Globus pallidus (tissue), 1 donor: ENCODE results near the gene BMPR1A.

Experiments
- DNase-seq: peaks from one replicate; pipeline ENCODE4 v3.0.0-alpha.2; 2015; ENCODE audit warnings: low spot score

The BMPR1A gene

DNA sequence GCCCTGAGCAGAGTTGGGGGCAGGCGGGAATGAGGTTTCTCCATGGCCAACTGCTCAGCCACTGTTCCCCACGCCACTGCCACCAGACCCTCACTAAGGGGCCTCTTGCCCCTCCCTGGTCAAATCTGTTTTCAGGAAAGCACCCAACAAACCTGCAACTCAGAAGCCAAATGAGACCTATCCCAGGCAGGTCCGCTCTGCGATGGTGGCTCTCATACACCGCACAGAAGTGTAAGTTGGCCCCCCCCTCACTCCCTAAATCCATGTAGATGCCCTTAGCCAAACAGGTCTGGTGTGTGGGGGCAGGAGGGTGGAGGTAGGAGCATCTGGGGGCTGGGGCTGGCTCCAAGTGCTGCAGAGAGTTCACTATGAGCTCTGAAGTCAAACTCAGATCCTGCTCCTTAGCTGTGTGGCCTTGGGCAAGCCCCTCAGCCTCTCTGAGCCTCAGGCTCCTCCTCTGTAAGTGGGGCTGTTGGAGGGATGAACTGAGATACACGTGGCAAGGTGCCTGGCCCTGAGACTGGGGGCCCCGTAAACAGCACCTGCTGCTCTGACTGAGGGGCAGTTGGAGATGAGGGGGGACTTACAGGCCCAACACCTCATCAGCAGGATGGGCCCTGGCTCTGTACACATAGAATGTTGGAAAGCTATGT is 199.9 kb downstream of the BMPR1A start:
- no peak for DNase-seq

DNA sequence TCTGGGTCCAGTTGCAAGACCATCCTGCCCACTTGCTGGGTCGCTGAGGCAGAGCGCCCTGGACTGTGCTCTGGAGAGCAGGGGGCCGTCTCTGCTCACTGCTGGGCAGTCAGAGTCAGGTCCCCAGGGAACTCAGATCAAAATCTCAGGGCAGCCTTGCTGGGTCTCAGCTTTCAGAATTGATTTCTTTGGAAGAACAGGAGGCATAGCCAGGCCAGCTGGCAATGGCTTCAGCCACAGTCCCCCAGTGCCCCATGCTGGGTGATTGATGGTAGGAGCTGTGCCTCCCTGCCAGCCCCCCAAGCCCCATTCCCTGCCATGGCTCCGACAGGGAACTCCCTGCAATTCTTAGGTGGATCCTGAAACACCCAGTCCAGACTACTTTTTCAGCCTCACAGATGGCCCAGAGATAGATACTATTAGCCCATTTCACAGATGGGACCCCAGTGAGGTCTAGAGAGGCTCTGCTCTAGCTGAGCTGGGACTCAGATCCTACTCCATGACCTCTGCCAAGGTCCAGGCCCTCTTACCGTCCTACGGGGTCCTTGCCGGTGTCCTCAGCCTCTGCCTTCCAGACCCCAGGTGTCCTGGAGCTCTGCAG is 200.5 kb downstream of the BMPR1A start:
- no peak for DNase-seq

DNA sequence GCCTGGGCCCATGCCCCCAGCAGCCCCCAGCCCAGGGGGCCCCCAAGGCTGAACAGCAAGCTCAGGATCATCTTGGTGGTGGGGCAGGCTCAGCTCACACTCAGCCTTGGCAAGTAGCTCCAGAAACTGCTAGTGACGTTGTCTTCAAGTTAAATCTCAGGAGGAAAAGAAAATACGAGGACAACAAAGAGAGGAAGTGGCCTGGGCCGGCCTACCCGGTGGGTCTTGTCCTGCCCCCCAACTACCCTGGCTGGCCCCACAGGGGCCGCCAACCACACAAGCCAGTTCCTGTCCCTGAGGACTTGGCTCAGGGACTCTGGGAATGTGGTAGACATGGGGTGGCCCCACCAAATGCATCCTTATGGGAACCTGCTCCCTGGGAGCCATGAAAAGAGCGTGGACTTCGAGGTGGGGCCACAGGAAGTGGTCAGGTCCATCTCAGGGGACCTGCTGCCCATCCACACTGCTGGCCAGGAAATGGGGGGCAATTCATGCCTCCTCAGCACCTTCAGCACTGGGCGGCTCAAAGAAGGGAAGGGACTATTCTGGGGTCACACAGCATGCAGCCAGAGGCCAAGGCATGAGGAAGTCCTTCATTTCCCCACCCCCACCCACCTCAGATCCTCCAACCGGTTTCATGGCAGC is 201.2 kb downstream of the BMPR1A start, which contains the start of gene MMRN2:
MMRN2 (minus strand) TSS at position 145 of the 645 bp plus-strand sequence; CDS start at position 71, 74 bp downstream.
- no peak for DNase-seq

DNA sequence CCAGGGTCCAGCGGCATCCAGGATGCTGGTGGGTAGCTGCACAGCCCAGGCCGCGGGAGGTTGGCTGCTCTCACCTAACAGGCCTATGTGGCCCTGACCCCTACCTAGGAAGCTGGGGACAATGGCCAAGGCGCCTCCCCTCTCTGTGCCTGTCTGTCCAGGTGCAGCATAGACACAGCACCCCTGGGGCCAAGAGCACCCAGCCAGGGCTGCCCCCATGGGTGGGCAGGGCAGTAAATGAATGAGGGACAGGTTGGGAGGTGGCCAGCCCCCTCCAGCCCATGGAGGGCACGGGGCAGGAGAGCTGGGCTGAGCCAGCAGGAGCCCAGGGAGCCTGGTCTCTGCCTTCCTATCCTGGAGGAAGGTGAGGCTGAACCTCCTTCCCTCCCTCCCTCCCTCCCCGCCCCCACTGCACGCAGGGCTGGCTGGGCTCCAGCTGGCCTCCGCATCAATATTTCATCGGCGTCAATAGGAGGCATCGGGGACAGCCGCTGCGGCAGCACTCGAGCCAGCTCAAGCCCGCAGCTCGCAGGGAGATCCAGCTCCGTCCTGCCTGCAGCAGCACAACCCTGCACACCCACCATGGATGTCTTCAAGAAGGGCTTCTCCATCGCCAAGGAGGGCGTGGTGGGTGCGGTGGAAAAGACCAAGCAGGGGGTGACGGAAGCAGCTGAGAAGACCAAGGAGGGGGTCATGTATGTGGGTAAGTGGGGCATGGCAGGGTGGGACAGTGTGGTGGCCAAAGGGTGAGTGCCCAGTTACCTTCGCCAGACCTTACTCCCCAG is 201.9 kb downstream of the BMPR1A start, which contains the start of gene SNCG:
SNCG (plus strand) TSS at position 484 of the 785 bp plus-strand sequence; CDS start at position 583, 99 bp downstream.
- DNase-seq, result no peak

DNA sequence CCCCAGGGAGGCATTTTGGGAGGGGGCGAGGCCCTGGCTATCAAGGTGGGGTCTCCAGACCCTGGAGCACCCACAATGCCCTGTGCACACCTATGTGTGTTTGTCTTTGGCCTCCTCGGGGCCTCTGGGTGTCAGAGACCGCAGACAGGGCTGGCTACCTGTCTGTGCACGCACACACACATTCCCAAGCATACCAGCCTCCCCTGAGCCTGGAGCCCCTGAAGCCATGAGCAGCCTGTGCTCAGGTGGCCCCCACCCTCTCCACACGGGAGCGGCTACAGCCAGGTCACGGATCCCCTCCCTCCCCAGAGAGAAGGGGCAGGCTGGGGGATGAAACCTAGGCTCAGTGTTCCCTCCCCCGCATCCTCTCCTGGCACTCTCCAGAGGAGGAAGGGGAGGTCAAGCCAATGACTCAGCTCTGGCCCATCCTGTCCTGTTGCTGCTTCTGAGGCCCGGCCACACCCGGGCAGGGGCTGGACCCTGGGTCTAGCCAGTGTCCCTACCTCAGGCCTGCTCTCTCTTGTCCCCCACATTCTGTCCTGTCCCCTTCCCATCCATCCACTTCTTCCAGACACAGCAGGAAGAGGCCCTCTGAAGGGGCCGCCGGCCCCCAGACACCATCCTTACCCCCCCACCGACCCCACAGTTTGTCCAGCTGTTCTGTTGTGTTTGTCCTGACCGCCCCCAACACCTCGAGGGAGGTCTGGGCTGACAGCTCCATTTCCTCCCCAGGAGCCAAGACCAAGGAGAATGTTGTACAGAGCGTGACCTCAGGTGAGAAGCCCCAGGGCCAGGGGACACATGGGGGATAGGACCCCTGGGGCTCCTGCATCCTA is 202.7 kb downstream of the BMPR1A start:
- DNase-seq, result no peak

DNA sequence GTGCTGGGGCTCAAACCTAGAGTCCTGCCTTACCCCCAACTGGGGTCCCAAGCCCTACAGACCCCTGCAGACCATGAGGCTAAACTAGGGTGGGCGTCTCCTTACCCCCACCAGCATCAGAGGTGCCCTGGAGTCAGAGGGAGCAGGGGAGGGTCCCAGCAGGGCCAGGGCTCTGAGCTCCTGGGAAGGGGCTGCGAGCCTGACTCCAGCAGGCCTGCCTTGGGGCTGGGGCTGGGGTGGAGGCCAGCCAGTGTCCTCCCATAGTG is 203.3 kb downstream of the BMPR1A start:
- no peak for DNase-seq

DNA sequence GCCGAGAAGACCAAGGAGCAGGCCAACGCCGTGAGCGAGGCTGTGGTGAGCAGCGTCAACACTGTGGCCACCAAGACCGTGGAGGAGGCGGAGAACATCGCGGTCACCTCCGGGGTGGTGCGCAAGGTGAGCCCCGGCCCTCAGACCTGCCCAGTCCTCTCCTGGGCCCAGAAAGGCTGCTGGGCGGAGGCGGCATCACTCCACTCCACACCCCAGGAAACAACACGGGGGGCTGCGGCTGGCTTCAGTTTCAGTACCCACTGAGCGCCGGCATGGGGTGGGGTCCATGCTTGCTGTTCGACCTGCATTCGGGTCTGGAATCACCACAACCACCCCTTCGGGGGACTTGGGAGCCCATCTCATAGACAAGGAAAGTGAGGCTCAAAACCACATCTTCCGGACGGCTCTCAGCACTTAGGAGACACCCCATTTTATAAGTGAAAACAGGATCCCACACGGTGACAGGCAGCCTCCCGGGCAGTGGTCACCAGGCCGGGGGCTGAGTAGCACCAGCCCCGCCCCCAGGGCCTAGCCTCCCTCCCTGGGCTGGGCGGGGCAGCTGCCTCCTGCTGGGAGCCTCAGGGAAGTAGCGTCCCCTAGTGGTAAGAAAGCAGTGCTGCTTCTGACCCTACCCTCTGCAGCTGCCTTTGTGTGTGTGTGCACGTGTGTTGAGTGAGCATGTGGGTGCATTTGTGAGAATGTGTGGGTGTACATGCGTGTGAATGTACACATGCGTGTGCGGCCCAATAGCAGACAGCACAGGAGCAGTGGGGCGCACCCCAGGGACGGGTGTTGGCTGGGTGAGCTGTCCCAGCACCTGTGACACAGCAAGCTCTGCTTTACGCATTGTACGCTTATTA is 203.8 kb downstream of the BMPR1A start:
- no peak for DNase-seq

DNA sequence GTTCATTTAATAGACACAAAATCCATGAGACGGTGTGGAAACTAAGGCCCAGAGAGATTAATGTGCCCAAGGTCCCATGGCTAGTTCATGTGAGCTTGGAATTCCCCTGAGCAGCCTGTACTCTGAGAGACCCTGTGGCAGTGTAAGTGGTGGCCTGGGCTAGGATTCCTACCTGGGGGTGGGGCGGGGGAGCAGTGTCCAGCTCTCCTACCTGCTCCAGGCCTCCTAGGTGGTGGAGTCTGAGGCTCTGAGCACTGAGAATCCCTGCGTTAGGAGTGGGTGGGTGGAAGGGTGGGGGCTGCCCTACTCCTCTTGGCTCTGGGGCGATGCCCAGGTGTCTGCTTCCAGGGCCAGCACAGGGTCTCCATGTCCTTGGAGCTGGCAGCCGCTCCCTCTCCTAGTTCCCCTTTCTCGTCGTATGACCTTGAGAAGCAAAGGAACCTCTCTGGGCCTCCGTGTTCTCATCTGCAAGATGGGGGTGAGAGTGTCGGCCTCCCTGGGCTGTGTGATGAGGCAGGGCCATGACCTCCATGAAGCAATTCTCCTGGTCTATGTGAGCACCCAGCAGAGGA is 204.5 kb downstream of the BMPR1A start:
- no peak for DNase-seq

DNA sequence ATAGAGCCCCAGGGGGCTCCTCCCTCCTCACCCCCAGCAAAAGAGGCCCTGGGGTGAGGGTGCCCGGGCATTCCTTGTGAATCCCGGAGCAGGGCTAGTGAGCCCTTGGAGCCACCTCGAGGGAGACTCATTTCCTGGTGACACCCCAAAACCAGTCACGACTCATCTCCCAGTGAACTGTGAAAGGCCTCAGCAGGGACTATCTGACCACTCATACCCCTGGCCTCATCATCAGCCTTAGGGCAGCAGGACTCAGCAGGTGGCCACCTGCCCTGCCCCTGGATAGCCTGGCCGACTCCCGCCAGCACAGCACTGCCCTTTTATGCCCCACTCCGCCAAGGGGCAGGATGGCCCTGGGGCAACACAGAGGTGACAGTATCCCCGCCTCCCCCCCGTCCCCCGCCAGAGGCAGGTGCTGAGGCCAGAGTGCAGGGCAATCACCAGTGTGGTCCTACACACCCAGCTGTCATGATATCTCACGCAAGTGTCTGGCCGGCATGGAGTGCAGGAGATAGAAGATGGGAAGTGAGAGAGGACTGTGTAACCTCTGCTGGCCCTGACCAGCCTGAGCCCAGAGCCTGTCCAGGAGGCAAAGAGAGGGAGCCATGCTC is 205.2 kb downstream of the BMPR1A start:
- DNase-seq, result no peak

DNA sequence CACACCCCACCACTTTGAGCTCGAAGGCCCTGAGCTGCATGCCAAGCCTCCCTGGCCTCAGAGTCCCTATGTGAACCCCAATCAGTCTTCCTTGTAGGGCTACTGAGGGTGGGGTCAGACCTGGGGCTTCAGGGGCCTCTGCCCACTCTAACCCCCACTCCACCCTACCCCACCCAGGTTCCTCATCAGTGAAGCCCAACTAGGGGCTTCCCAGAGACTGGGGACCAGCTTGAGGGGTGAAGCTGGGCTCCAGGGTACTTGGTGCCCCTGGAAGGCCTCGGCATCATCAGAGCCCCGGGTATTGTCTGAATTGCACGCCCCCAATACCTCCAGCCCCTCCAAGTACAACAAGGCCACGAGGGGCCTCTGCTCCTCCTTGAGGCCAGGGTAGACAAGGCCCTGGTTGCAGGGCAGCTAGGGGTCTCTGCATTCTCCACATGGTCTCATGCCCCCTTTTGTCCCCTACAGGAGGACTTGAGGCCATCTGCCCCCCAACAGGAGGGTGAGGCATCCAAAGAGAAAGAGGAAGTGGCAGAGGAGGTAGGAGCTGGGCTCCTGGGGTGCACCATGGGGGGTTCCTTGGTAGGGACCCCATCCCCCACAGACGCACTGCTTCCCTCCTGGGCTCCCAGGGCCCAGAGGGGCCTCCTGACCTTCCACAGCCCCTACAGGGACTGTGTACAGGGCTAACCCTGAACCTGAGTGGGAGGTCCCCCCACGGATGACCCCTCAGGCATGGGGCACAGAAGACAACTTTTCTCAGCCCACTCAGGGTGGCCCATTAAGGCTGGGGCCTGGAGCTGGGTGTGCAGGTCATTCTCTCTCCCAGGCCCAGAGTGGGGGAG is 205.9 kb downstream of the BMPR1A start:
- no peak for DNase-seq

DNA sequence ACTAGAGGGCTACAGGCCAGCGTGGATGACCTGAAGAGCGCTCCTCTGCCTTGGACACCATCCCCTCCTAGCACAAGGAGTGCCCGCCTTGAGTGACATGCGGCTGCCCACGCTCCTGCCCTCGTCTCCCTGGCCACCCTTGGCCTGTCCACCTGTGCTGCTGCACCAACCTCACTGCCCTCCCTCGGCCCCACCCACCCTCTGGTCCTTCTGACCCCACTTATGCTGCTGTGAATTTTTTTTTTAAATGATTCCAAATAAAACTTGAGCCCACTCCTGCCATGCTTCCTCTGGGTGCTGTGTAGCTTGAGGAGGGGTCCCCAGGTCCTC is 206.5 kb downstream of the BMPR1A start:
- no peak for DNase-seq

DNA sequence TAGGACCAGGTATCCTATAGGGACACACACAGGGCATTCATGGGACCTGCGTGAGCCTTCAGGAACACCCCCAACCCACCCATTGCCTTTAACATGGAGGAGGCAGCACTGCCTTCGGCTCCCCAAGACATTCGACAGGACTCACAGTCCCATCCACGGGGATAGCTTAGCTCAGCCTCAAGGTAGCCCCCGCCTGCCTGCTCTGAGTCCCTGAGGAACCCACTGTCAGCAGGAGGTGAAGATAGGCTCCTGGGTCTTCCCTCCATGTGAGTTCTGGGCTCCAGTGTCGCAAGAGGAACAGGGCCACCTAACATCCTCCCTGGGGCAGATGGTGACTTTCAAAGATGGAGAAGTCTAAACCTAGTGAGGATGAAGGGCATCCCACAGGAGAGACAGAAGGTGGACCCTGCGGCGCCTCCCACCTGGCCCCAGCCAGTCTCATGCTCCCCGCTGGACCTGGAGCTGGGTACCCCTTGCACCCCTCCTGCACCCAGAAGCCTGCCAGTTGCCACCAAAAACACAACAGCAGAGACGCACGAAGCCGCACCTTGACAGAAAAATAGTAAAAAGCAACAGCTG is 207.0 kb downstream of the BMPR1A start:
- no peak for DNase-seq

DNA sequence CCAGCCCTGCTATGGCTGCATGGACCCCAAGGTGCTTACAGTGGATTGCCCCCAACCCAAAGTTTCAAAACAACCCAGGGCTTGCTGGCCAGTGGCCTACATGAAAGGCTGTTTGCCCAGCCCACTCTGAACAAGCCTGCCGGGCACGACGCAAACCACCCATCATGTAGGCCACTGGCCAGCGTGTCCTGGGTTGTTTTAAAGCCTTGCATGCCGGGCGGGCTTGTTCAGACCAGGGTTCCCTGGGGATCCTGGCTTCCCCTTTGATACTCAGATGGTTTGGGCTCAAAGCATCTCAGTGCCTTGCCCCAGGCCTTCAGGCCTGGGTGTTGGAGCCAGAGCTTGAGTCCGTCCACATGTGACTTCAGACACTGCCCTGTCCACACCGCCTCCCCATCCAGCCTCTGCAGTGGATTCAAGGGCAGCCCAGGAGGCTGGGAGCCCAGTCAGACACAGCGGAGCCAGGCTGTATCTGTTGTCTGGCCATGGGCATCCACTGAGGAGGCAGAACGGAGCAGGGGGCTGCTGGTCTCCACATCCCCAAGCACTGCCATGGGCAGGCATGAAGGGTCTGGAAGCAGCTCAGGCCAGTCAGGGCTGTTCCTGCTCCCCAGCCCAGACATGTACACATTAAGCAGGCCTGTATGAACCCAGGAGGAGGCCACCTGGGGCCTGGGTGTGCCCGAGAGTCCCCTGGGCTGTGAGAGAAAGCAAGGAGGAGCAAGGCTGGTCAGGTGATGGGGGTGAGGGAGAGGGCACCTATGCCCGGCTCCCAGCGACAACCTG is 207.8 kb downstream of the BMPR1A start:
- no peak for DNase-seq

DNA sequence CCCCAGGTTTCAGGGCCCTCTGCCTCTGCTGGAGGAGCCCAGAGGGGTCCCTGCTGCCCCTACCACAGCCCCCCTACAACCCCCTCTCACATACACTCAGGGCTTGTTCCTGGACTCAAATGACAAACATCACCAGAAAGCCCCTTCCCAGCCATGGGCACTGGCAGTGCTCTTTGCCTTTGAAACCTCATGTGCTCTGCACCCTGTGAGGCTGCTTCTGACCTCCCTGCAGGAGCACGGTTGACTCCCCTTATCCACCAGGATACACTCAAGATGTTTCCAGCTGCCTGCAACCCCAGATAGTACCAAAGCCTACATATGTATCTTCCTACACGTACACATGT is 208.4 kb downstream of the BMPR1A start:
- no peak for DNase-seq

DNA sequence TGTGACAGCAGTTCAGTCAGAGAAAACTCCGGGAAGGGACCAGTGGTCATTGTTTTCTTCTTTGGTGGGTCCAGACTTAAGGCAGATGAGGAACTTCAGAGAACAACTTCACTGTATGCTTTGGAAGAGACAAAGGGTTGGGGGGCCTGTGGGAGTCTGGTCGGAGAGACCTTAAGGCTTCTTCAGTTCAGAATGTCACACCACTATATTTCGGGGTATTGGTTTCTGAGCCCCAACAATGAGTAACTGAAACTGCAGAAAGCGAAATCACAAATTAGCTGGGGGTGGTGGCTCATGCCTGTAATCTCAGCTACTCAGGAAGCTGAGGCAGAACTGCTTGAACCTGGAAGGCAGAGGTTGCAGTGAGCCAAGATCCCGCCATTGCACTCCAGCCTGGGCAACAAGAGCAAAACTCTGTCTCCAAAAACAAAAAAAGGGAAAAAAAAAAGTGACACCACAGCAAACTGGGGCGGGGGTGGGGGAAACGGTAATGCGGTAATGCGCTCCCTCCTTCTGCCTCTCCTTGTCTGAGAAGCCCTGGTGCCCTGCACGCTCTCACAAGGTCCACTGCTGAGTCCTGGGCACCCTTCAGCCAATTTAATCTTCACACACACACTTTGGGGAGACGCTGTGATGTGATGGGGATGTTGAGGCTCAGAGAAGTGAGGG is 209.7 kb downstream of the BMPR1A start:
- DNase-seq, result no peak

DNA sequence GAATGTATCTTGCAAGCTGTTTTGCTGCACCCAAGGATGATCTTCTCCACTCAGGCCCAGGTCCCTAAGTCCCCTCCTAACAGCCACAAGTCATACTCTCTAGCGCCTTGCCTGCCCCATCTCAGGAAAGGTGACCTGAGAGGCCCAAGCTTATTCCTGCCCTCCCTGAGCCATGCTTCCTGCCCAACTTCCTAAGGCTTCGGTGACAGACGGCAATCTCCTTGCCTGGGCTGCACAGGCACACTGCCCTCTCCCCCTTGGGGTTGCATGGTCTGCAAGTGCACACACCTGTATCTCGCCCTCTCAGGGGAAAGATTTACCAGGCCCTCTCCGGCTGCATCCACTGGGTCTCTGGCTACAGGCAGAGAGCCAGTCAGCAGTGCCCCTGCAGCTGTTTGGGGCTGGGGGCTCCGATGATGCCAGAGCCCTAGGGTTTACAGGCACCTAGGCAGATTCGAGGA is 211.1 kb downstream of the BMPR1A start:
- no peak for DNase-seq

DNA sequence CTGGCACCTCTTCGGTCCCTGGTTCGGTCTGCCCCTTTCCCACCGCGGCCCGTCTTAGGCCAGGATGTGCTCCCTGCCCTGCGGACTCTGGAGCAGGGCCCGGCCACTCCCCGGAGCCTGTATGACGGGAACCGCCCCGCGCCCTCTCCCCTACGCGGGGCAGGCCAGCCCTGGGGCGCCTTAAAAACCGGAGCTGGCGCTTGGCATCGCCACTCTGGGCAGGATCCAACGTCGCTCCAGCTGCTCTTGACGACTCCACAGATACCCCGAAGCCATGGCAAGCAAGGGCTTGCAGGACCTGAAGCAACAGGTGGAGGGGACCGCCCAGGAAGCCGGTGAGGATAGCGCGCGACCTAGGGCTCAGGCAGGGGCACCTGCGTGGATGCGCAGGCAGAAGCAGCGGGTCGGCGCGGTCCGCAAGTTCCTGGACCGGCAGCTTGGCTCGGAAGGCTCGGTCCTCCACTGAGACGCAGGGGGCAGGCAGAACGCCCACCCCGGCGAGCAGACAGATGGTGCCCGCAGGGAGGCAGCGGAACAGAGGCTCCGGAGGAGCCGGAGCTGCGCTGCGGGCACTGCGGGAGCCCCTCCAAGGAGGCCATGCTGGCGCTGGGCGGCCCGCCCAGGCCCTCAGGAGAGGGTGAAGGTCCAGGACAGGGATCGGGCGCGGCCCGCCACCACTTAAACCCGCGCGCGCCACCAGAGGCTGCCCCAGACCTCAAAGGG is 212.0 kb downstream of the BMPR1A start, which contains the start of gene ADIRF:
ADIRF (plus strand) TSS at position 212 of the 723 bp plus-strand sequence; CDS start at position 275, 63 bp downstream.
- DNase-seq, result no peak
